ENCODE data around the gene RASSF5. TPM values are rescaled to one million over a fixed set of nuclear protein-coding genes. Genes with fewer than 3 reads are reported as not detected.

Gene RASSF5
- polyA plus RNA-seq, 3 donors, result 5.0 to 5.4 (median 5.1) TPM

GRCh38 chr1:206582537-206582936 is 75.2 kb downstream of the RASSF5 start:
- DNase-seq (ENCODE audit: low read depth in 3 of 3, low spot score in 2 of 3), result no peak

GRCh38 chr1:206582971-206583706 is 75.8 kb downstream of the RASSF5 start:
- no peak for DNase-seq (ENCODE audit: low read depth in 3 of 3, low spot score in 2 of 3)

- peak in 1 of 3 donors; percentile 54 for DNase-seq (ENCODE audit: low read depth in 3 of 3, low spot score in 2 of 3)
Observed at GRCh38 chr1:206583707-206584648, 76.6 kb downstream of the RASSF5 start.

GRCh38 chr1:206584683-206585082 is 77.4 kb downstream of the RASSF5 start:
- DNase-seq (ENCODE audit: low read depth in 3 of 3, low spot score in 2 of 3), result no peak

- no peak for DNase-seq (ENCODE audit: low read depth in 3 of 3, low spot score in 2 of 3)
Observed at GRCh38 chr1:206586501-206587445, 79.4 kb downstream of the RASSF5 start.

- DNase-seq (ENCODE audit: low read depth in 3 of 3, low spot score in 2 of 3), result no peak
Observed at GRCh38 chr1:206587904-206588303, 80.6 kb downstream of the RASSF5 start.

- DNase-seq (ENCODE audit: low read depth in 3 of 3, low spot score in 2 of 3), result no peak
Observed at GRCh38 chr1:206588492-206588891, 81.2 kb downstream of the RASSF5 start.

GRCh38 chr1:206589206-206589605 is 81.9 kb downstream of the RASSF5 start:
- no peak for DNase-seq (ENCODE audit: low read depth in 3 of 3, low spot score in 2 of 3)

- DNase-seq (ENCODE audit: low read depth in 3 of 3, low spot score in 2 of 3), result no peak
Observed at GRCh38 chr1:206590025-206590758, 82.9 kb downstream of the RASSF5 start.

GRCh38 chr1:206591226-206591625 is 83.9 kb downstream of the RASSF5 start:
- DNase-seq (ENCODE audit: low read depth in 3 of 3, low spot score in 2 of 3), result no peak

GRCh38 chr1:206591696-206592095 is 84.4 kb downstream of the RASSF5 start:
- DNase-seq (ENCODE audit: low read depth in 3 of 3, low spot score in 2 of 3), result no peak

- DNase-seq (ENCODE audit: low read depth in 3 of 3, low spot score in 2 of 3), result no peak
Observed at GRCh38 chr1:206593351-206593925, 86.1 kb downstream of the RASSF5 start.

- DNase-seq (ENCODE audit: low read depth in 3 of 3, low spot score in 2 of 3), result no peak
Observed at GRCh38 chr1:206595581-206596318, 88.4 kb downstream of the RASSF5 start.

GRCh38 chr1:206596319-206596666 is 89.0 kb downstream of the RASSF5 start:
- DNase-seq (ENCODE audit: low read depth in 3 of 3, low spot score in 2 of 3), result no peak

GRCh38 chr1:206600527-206600926 is 93.2 kb downstream of the RASSF5 start:
- no peak for DNase-seq (ENCODE audit: low read depth in 3 of 3, low spot score in 2 of 3)

GRCh38 chr1:206604861-206605260 is 97.5 kb downstream of the RASSF5 start:
- DNase-seq (ENCODE audit: low read depth in 3 of 3, low spot score in 2 of 3), result no peak

GRCh38 chr1:206606867-206607266 is 99.5 kb downstream of the RASSF5 start:
- DNase-seq (ENCODE audit: low read depth in 3 of 3, low spot score in 2 of 3), result no peak

GRCh38 chr1:206608108-206608698 is 100.9 kb downstream of the RASSF5 start:
- DNase-seq (ENCODE audit: low read depth in 3 of 3, low spot score in 2 of 3), result no peak

Data from right renal cortex interstitium (tissue), 3 donors.